DOHH2 (cell line): ENCODE results near the gene GPR143.

Experiments used
- H3F3A ChIP-seq: fragments of 200-600 bp; sonication (generic), shearing (Covaris generic); 2 replicates; pipeline ENCODE4 v1.6.0; 2016; ENCODE audit warnings: antibody characterized with exemption, mild to moderate bottlenecking; ENCODE audit not compliant: control insufficient read depth, insufficient read depth
- H3K27ac ChIP-seq: fragments of 200-600 bp; sonication (generic); 2 replicates; pipeline ENCODE4 v1.5.1; 2014; ENCODE audit warnings: low read depth, mild to moderate bottlenecking, low read length, moderate library complexity
- H3K27me3 ChIP-seq: fragments of 200-600 bp; sonication (generic); 2 replicates; pipeline ENCODE4 v1.6.1; 2014; ENCODE audit warnings: mild to moderate bottlenecking, low read length, mixed read lengths; ENCODE audit not compliant: control insufficient read depth
- H3K36me3 ChIP-seq: fragments of 200-600 bp; sonication (generic); 2 replicates; pipeline ENCODE4 v1.6.1; 2014; ENCODE audit warnings: mild to moderate bottlenecking, low read length, moderate library complexity, mixed read lengths; ENCODE audit not compliant: control insufficient read depth
- H3K4me1 ChIP-seq: fragments of 200-600 bp; sonication (generic); 2 replicates; pipeline ENCODE4 v1.6.1; 2014; ENCODE audit warnings: mild to moderate bottlenecking, low read length, mixed read lengths; ENCODE audit not compliant: control insufficient read depth
- H3K4me2 ChIP-seq: fragments of 200-600 bp; sonication (generic); 2 replicates; pipeline ENCODE4 v1.6.0; 2014; ENCODE audit warnings: mild to moderate bottlenecking, low read length, moderate library complexity
- H3K4me3 ChIP-seq: fragments of 200-600 bp; sonication (generic); 2 replicates; pipeline ENCODE4 v1.5.1; 2014; ENCODE audit warnings: mild to moderate bottlenecking, low read length, mixed read lengths
- H3K79me2 ChIP-seq: fragments of 200-600 bp; sonication (generic); 2 replicates; pipeline ENCODE4 v1.6.1; 2014; ENCODE audit warnings: mild to moderate bottlenecking, low read length, mixed read lengths; ENCODE audit not compliant: control insufficient read depth
- H3K9me2 ChIP-seq: fragments of 200-600 bp; sonication (generic); replicated peaks from 2 replicates; pipeline ENCODE4 v1.6.1; 2014; ENCODE audit warnings: mild to moderate bottlenecking, low read length, mixed read lengths; ENCODE audit not compliant: control insufficient read depth
- H3K9me3 ChIP-seq: fragments of 200-600 bp; sonication (generic); 2 replicates; pipeline ENCODE4 v1.6.1; 2014; ENCODE audit warnings: antibody characterized with exemption, low read length, mixed read lengths; ENCODE audit not compliant: control insufficient read depth, insufficient read depth
- H4K20me1 ChIP-seq: fragments of 200-600 bp; sonication (generic); 2 replicates; pipeline ENCODE4 v1.6.0; 2014; ENCODE audit warnings: low read depth, mild to moderate bottlenecking, antibody characterized with exemption, low read length, moderate library complexity; ENCODE audit not compliant: control insufficient read depth, insufficient read depth
- EZH2phosphoT487 ChIP-seq: fragments of 200-600 bp; sonication (generic); IDR thresholded peaks from 2 replicates; pipeline ENCODE4 v1.6.1; 2017; ENCODE audit warnings: borderline replicate concordance, mild to moderate bottlenecking, antibody characterized with exemption, low read length, moderate library complexity, mixed read lengths
- TF ChIP-seq, protein P1 (sequence below): fragments of 200-600 bp; sonication (generic); IDR thresholded peaks from one replicate; pipeline ENCODE4 v1.5.1; 2014; ENCODE audit warnings: antibody characterized with exemption, mild to moderate bottlenecking, low read depth, low read length; ENCODE audit not compliant: poor library complexity, severe bottlenecking

The GPR143 gene

GRCh38 chrX:9681422-9681821 lies 84.2 kb downstream of the GPR143 start:
- Histone ChIP-seq H3K36me3 (no peaks in the 10 kb centered on the region), H3K9me2 (no peaks in the 10 kb centered on the region), H3K27ac (no peak overlapping the region), H3K4me3 (no peak overlapping the region), H3F3A (no peaks in the 10 kb centered on the region), H3K79me2 (no peaks in the 10 kb centered on the region), H3K27me3 (no peaks in the 10 kb centered on the region), H3K4me1 (peaks cover 10% of the 10 kb centered on the region), H4K20me1 (no peaks in the 10 kb centered on the region), H3K9me3 (no peaks in the 10 kb centered on the region), H3K4me2 (no peak overlapping the region)
- no peak for TF ChIP-seq EZH2phosphoT487
- TF ChIP-seq, protein P1, sequence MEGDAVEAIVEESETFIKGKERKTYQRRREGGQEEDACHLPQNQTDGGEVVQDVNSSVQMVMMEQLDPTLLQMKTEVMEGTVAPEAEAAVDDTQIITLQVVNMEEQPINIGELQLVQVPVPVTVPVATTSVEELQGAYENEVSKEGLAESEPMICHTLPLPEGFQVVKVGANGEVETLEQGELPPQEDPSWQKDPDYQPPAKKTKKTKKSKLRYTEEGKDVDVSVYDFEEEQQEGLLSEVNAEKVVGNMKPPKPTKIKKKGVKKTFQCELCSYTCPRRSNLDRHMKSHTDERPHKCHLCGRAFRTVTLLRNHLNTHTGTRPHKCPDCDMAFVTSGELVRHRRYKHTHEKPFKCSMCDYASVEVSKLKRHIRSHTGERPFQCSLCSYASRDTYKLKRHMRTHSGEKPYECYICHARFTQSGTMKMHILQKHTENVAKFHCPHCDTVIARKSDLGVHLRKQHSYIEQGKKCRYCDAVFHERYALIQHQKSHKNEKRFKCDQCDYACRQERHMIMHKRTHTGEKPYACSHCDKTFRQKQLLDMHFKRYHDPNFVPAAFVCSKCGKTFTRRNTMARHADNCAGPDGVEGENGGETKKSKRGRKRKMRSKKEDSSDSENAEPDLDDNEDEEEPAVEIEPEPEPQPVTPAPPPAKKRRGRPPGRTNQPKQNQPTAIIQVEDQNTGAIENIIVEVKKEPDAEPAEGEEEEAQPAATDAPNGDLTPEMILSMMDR = no peak

GRCh38 chrX:9681011-9681410 lies 84.6 kb downstream of the GPR143 start:
- no peaks in the 10 kb centered on the region for H3K79me2 ChIP-seq
- H3K4me1 ChIP-seq = peaks cover 10% of the 10 kb centered on the region
- no peak overlapping the region for H3K27ac ChIP-seq
- no peaks in the 10 kb centered on the region for H3K9me2 ChIP-seq
- H3K27me3 ChIP-seq = no peaks in the 10 kb centered on the region
- TF ChIP-seq, protein P1 = no peak
- TF ChIP-seq EZH2phosphoT487 = no peak
- no peaks in the 10 kb centered on the region for H3K36me3 ChIP-seq
- no peaks in the 10 kb centered on the region for H4K20me1 ChIP-seq
- H3F3A ChIP-seq = no peaks in the 10 kb centered on the region
- no peaks in the 10 kb centered on the region for H3K9me3 ChIP-seq
- H3K4me2 ChIP-seq = no peak overlapping the region
- H3K4me3 ChIP-seq = no peak overlapping the region

DNA sequence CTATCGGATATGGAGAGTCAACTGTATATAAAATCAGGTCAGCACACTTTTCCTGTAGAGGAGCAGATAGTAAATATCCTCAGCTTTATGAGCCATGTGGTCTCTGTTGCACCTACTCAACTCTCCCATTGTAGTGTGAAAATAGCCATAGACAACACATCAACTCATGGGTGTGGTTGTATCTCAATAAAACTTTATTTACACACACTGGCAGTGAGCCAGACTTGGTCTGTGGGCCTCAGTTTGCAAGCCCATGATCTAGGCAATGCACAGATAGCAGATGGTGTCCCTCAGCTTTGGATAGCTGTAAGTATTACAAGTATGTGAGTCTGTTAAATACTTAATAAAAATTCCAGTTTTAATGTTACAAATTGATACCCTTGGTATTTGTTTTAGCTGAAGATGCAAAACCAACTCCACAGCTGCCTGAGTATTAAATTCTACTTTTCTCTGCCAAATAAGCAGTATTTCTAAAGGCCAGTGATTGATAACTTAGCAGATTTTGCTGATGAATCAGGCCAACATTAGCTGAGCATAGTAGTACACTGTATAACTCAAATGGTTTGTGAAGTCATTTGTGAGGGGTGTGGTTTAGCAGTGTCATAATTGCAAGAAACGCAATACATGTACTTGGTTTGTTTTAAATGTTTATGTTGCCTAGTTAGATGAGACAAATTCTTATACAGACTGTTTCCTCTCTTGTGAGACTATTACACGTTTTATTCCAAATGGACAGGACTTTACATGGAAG lies 87.3 kb downstream of the GPR143 start:
- Histone ChIP-seq H3K4me2 (no peak overlapping the region), H3K9me2 (no peaks in the 10 kb centered on the region), H3K4me1 (peaks cover 10% of the 10 kb centered on the region), H3K27ac (no peak overlapping the region), H3K79me2 (no peaks in the 10 kb centered on the region), H3K4me3 (no peak overlapping the region), H3K9me3 (no peaks in the 10 kb centered on the region), H3K27me3 (no peaks in the 10 kb centered on the region), H3K36me3 (no peaks in the 10 kb centered on the region), H3F3A (no peaks in the 10 kb centered on the region), H4K20me1 (no peaks in the 10 kb centered on the region)
- no peak for TF ChIP-seq EZH2phosphoT487
- TF ChIP-seq, protein P1 = no peak
